GM19240 (cell line): Measurements from ENCODE around the gene SLC12A7.

Experiments
- DNase-seq: peaks from one replicate; pipeline ENCODE4 v3.0.0; 2011; ENCODE audit warnings: low spot score; ENCODE audit not compliant: insufficient read length

SLC12A7 gene

GRCh38 chr5:1021136-1021968 is 90.5 kb downstream of the SLC12A7 start:
- DNase-seq = no peak

GRCh38 chr5:1020452-1020961 is 91.4 kb downstream of the SLC12A7 start:
- no peak for DNase-seq

DNA sequence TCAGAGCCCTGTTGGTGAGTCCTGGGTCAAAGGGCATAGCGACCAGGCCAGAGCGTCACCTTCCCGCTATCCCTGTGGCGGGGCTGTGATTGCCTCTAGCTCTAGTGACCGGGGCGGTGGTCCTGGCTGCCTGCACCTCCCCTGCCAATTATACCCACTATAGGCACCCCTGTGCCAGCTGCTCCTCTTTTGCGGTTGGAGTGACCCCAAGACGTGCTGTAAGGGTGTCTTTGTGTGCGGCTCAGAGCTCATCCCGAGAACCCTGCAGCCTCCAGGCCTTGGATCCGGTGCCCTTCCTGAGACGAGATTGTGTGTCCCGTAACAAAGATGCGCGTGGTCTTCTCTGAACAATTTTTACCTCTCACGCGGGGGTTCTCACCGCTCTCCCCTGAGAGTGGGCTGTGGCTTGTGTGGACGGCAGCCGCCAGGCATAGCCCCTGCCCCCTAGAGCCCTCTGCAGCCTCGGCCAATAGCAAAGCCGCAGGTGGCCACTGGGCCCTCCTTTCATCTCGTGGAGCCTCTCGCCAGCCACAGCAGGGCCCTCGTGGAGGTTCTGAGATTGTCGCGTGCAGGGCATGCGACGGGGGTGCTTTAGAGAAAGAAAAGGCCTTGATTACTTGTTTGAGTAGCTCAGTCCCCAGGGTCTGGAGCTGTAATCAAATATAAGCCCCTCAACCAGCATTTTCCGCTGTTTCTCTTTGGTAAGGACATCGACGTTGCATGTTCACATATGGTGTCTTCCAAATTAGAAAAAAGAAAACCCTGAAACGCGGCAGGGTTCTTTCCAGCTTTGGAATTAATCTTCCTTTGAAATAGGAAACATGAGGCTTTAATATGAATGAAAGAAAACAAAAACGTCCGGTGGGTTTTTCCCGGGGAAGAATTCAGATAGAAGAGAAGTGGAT is 92.6 kb downstream of the SLC12A7 start:
- no peak for DNase-seq

- DNase-seq = no peak
Measured at GRCh38 chr5:1018596-1018995, 93.3 kb downstream of the SLC12A7 start.

GRCh38 chr5:1017691-1018455 is 94.0 kb downstream of the SLC12A7 start:
- no peak for DNase-seq

- no peak for DNase-seq
Measured at GRCh38 chr5:1017056-1017455, 94.8 kb downstream of the SLC12A7 start.

- no peak for DNase-seq
Measured at GRCh38 chr5:1016476-1016875, 95.4 kb downstream of the SLC12A7 start.

DNA sequence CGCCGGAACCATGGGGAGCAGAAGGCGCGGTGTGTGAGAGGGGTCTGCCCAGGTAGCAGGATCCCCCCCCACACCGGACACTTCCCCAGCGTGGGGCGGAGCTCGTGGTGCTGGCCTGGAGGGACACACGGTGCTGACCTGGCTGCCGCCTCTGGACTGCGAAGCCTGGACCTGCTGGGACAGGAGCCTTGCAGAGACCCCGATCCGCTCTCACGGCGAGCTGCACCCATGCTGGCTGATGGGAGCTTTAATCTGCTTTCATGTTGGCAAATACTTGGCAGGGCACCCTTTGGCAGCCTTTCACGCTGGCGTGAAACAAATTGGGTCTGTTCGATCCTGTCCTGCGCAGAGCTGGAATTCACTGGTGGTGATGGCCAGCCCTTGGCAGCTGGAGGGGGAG is 95.8 kb downstream of the SLC12A7 start:
- DNase-seq = no peak

GRCh38 chr5:1015507-1015906 is 96.4 kb downstream of the SLC12A7 start:
- DNase-seq = no peak

DNA sequence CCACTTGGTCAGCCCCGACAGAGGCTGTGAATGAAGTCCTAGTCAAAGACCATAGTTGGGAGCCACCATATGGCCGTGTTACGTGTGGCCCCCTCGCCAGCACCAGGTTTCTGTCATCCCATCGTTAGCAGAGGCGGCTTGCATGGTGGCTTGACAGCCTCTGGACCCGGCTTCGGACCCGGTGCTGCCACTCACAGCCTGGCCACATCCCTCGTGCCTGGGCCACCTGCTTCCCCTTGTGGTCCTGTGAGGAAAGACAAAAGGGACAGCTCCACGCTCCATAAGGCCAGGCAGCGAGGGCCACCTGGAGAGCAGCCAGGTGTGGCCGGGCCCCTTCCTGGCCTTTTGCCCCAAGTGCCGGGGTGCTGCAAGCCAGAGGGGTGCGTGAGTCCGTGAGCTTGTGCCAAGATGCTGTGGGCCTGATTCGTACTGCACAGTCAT is 97.1 kb downstream of the SLC12A7 start:
- DNase-seq = no peak

- DNase-seq = no peak
Measured at GRCh38 chr5:1014346-1014745, 97.5 kb downstream of the SLC12A7 start.

DNA sequence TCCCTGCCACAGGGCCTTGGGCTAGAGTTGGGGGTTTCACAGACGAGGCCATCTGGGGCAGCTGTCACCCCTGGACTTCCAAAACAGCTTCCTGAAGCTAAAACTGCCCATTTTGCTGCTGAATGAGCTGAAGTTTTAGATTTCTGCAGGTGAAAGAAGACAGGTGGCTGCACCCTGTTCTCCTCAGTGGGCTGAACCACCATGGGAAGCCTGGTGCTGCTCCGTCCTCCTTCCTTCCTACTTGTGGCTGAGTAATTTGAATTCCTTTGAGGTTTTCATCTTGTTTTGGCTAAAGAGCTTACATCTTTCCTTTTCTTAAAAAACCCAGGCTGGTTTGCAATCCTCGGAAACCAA is 97.9 kb downstream of the SLC12A7 start:
- DNase-seq = no peak

DNA sequence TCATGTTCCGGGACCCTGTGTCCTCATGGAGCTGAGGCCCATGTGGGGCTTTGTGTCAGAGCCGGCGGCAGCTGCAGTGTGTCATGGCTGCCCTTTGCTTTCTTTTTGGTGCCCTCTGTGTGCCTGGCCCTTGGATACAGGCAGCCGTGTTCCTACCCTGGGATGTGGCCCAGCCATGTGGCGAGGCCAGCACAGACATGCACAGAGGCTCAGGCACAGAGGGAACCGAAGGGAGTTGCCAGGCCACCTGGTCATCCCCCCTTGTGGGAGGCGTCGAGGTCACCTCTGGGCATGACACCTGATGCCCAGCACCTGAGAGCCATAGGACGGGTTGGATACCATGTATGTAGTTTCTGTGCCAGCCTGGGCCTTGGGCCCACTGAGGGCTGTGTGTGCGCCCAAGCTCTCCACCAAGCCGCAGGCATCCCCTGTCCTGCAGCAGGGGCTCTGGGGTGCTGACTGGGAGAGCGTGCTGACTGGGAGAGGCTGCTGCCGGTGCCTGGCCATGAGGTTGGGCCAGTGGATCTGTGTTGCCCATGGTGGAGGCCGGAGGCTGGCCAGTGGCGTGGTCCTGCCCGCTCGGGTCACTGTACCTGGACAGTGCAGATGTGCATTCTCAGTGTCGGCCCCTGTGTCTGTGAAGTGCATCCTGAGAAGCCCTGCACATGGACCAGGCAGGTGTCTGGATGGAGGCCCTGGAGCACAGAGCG is 98.5 kb downstream of the SLC12A7 start:
- no peak for DNase-seq

DNA sequence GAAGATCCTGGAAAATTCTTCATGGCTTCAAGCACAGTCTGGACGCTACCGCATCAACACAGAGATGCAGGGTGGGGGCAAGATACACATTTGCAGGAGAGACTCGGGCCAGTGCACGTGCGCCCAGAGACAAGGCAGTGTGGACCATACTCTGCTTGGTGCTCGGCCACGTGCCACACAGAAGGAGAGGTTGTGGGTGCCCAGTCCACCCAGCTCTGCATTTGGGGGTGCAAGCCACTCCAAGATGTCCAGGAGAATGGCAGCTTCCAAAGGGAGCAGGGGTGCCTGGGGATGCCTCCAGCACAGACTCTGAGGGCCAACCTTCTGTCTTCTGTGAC is 99.0 kb downstream of the SLC12A7 start:
- no peak for DNase-seq

DNA sequence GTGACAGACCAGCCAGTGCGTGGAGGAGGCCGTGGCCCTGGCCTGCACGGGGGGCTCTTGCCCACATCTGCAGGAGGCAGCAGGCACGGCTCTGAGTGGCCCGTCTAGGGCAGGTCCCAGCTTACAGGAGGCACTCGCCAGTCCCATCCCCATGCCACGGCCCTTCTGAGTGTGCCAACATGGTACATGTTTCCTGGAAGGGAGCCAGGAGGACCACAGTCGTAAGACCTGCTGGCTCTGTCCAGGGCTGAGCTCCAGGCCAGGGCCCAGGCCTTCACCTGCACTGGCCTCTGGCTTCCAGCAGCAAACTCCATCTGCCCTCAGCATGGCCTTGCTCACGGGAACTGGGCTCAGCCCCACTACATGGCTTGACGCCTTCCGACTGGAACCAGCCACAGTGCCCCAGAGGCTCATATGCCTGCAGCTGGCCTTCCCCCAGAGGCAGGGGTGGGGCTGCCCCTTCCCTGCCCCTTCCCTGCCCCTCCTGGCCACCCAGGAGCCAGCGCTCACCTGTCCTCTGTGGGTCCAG is 99.5 kb downstream of the SLC12A7 start:
- DNase-seq = no peak

DNA sequence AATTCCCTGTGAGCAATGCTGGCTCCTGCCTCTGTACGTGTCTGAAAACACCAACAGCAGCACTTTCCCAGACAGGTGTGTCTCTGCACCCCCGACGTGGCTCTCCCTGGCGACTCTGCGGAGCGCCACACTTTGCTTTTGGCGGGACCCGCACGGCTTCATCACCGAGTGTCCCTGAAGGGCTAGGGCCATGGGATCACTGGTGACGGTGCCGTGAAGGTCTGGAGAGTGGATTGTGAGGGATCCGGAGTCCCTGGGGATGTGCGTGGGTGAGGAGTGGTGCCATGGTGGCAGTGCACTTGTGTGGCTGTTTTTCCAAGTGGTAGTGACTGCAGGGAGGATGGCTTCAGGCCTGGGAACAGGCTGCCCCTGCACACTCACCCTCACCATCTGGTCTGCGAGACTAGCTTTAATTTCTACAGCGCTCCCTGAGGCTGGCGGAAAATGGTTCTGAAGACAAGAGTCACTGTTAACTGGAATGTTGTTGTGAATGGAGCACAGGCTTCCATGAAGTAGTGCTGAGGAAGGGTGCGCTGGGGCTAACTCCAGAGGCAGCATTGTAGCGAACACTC is 100.0 kb downstream of the SLC12A7 start:
- no peak for DNase-seq

GRCh38 chr5:1011226-1011631 is 100.6 kb downstream of the SLC12A7 start:
- peak; percentile 69 for DNase-seq

DNA sequence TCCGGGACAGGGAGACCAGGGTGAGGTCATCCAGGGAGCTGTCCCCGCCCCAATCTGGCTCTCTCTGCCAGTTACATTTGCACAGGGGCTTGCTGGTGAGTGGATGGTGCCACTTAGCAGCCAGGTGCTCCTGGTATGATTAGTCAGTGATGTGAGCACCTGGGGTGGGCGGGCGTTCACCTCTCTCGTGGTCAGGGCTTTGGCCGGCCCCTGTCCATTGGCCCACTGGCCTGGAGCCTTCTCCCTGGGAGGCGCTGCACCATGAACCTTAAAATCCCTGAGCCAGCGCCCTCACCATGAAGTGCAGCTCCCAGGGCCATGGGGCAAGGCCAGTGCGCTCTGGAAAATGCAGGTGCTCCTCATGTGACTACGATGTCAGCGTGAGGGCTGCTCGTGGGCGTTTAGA is 101.2 kb downstream of the SLC12A7 start:
- DNase-seq = no peak

DNA sequence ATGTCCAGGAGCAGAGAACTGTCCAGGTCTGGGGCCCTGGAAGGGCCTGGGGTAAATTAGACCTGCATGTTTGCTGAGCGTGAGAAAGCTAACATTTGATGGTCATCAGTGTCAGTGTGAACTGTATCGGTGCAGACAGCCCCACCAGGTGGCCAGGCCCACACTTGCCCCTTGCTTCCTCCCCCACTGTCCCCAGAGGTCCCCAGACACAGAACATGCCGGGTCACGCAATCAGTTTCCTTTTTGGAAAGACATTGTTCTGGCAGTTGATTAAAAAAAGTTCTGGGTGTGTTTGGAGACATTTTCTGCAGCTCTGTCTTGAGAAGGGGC is 101.7 kb downstream of the SLC12A7 start:
- DNase-seq = no peak

DNA sequence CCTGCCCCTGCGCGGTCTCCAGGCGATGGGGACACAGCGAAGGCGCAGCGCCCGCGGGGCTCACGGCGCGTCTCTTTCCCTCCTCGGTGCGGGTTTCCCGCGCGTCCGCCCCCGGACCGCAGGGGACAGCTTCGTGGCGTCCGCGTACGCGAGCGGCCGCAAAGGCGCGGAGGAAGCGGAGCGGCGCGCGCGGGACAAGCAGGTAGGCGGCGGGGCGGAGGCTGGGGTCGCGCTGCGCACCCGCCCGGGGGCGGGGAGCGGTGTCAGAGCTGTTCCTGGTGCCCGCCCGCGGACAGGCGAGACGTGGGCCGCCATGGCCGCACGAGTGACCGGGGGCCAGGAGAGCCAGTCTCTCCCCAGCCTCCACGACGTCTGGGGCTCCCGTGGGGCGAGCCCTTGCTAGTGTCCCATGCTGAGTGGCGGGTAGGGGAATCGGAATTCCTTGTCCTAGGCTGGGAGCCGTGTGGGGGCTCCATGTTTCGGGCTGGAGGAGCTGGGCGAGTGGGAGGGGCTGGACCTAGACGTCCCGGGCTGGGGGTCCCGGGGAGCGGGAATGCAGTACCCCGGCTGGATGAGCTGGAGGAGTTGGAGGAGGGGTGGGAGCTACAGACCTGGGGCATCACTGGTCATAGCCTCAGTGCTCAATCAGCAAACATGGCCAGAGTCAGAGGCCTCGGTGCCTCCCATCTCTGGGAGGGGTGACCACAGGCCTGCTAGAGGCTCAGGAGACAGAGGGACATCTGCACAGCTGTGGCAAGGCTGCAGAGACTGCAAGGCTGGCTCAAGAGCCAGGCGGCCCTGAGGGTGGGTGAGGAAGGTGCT is 102.3 kb downstream of the SLC12A7 start:
- DNase-seq = no peak
